A549 treated with GW870086 at 1 μM for 4 hours (cell line): ENCODE data around the gene MOG. TPM values are rescaled to one million over a fixed set of nuclear protein-coding genes. Genes with fewer than 3 reads are reported as not detected.

Experiments used
- total RNA-seq: library from RNA; stranded (reverse); fragments of 200-300 nt; extraction: Qiagen RNA extraction; gene quantifications from 5 replicates; pipeline ENCODE4 v1.2.3, GENCODE V29; 2022; ENCODE audit warnings: low read depth

The MOG gene
- total RNA-seq = not detected in 5 replicates

DNA sequence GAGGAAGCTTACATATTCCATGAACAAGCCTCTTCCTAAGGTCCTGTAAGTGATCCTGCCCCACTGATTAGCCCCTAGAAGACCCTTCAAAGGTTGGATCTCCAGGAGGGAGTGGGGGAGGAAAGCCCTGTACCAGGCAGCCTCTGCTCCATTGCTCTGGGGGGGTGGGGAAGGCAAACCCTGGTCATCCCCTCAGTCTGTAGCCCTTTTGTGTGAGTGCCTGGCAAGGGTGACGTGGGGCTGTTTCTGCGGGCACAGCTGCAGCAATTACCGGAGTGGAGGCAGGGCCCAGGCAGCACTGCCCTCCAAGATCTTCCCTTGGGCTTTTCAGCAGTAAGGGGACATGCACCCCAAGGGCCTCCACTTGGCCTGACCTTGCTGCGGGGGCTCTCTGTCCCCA, at the start of gene MOG:
Gene MOG (plus strand): TSS at position 295 of the 400 bp plus-strand sequence. CDS start 118 bp downstream, outside the sequence.

DNA sequence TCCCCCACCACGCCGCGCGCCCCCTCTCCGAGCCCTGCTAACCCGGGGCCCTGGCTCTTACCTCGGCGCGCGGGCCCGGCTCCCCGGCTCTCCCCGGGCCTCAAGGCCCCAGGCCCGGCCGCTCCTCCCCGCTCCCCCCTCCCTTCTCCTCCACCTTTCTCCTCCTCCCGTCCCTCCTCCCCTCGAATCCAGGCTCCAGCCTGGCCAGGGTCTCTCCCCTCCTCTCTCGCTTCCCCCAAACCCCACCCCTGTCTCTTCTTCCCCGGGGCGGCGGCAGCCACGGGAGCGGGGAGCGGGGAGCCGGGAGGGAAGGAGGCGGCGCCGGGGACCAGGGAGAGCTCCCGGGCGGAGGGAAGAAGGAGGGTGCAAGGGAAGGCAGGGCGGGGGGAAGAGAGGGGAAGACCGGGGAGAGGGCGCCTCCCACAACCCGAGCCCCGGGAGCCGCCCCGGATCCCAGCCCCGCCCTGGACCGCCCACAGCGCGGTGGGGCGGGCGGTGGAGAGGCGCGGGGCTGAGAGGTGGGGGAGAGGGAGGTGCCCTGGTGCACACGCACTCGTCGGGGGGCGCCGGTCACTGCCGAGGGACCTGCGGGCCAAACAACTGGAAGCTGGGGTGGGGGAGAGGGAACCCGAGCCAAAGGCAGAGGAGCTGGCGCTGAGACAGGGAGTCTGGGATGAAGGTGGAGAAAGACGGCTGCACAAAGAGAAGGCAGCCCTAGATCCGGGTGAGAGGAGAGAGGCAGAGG, 23.9 kb upstream of the MOG start, which contains the start of gene GABBR1:
Gene GABBR1 (minus strand): TSS at position 395 of the 745 bp plus-strand sequence. CDS start 798 bp downstream, outside the sequence.

DNA sequence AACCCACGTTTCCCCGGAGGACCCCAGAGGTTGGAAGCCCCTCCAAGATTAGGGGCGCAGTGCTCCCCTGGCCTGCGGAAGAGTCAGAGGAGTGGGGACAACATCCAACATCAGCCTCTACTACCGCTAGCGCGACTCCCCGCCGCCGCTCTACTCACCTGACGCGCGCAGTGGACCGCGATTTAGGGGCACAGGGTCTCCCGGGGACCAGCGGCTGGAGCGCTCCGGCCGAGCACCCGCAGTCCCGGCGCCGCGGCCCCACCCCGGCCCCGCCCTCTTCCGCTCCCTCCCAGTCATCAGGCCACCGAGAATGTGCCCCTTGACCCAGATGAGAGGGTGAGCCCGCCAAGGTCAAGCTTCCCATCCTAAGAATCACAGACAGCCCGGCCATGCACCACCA, 24.0 kb downstream of the MOG start, which contains the start of gene ZFP57:
Gene ZFP57 (minus strand): TSS at position 249 of the 400 bp plus-strand sequence. CDS start 4,149 bp downstream, outside the sequence.

Other genes starting within 250 kb of the MOG start
- not detected in 5 replicates for gene OR12D1, start 242.2 kb upstream of the MOG start, total RNA-seq
- gene OR10C1, start 217.8 kb upstream of the MOG start, total RNA-seq = not detected in 5 replicates
- not detected in 5 replicates for gene OR11A1, start 200.0 kb upstream of the MOG start, total RNA-seq
- gene OR2H1, start 199.9 kb upstream of the MOG start, total RNA-seq = not detected in 5 replicates
- not detected in 5 replicates for gene MAS1L, start 169.1 kb upstream of the MOG start, total RNA-seq
- 0.44 to 0.95 TPM (median 0.61 TPM) in 5 replicates for gene UBD, start 97.4 kb upstream of the MOG start, total RNA-seq
- gene OR2H2, start 72.0 kb upstream of the MOG start, total RNA-seq = not detected in 5 replicates
- 2.8 to 5.7 TPM (median 5.1 TPM) in 5 replicates for gene GABBR1, start 23.9 kb upstream of the MOG start, total RNA-seq
- not detected in 5 replicates for gene ZFP57, start 24.1 kb downstream of the MOG start, total RNA-seq
- 4.1 to 4.8 TPM (median 4.5 TPM) in 5 replicates for gene HLA-F, start 66.3 kb downstream of the MOG start, total RNA-seq
- not detected in 5 replicates for gene HLA-G, start 170.7 kb downstream of the MOG start, total RNA-seq